OCI-LY1 (cell line): ENCODE measurements around the gene PDHX.

ENCODE experiments used
- CTCF ChIP-seq: fragments of 200-600 bp; sonication (generic), shearing (Covaris generic); IDR thresholded peaks from 2 replicates; pipeline ENCODE4 v1.5.1; 2017; ENCODE audit warnings: mild to moderate bottlenecking, antibody characterized with exemption, low read length, moderate library complexity, mixed read lengths
- EZH2 ChIP-seq: fragments of 200-600 bp; sonication (generic), shearing (Covaris generic); IDR thresholded peaks from 2 replicates; pipeline ENCODE4 v1.8.0; 2017; ENCODE audit warnings: borderline replicate concordance, mixed run types, mild to moderate bottlenecking, antibody characterized with exemption, low read length, moderate library complexity, mixed read lengths

GRCh38 chr11:34924714-34925113 is 8.3 kb downstream of the PDHX start:
- no peak for TF ChIP-seq CTCF
- no peak for TF ChIP-seq EZH2
